HG03039 (cell line): ENCODE measurements around the gene SPPL3.
"Not testable (repeated sequence)": the region's sequence is repeated elsewhere in the genome, so short reads cannot be mapped to it uniquely, and the experiment has no call there.

Experiments used
- ATAC-seq: cut with Tn5 transposase; IDR thresholded peaks from one replicate; pipeline ENCODE4 v1.9.1; 2021; ENCODE audit warnings: mild to moderate bottlenecking, moderate library complexity; ENCODE audit not compliant: unreplicated experiment

The SPPL3 gene, protein sequence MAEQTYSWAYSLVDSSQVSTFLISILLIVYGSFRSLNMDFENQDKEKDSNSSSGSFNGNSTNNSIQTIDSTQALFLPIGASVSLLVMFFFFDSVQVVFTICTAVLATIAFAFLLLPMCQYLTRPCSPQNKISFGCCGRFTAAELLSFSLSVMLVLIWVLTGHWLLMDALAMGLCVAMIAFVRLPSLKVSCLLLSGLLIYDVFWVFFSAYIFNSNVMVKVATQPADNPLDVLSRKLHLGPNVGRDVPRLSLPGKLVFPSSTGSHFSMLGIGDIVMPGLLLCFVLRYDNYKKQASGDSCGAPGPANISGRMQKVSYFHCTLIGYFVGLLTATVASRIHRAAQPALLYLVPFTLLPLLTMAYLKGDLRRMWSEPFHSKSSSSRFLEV

DNA sequence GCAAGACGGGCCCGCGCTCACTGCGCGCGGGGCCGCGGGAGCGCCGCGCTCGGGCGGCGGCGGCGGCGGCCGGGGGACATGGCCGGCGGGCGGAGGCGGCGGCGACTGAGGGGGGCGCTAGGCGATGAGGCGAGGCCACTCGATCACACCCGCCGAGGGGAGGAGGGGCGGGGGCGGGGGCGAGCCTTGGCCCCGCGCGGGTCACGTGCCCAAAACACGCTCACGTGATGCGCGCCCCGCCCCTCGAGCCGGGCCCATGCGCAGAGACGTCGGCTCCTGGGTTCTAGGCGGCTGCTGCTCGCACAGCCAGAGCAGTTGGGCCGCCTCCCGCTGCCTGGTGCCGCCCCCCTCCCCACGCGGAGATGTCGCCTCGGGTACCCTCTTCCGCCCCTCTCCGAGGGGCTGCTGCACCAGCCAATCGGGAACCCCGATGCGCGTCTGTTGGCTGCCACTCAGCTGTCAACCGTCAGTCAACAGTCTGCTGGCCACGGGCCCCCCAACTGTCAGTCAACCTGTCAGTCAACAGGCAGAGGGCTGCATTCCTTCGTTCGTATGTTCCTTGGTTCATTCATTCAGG lies at the start of gene SPPL3:
SPPL3 (minus strand) TSS at position 162 of the 577 bp plus-strand sequence. CDS start 491 bp downstream, outside the sequence.
- ATAC-seq, result peak; percentile 63

DNA sequence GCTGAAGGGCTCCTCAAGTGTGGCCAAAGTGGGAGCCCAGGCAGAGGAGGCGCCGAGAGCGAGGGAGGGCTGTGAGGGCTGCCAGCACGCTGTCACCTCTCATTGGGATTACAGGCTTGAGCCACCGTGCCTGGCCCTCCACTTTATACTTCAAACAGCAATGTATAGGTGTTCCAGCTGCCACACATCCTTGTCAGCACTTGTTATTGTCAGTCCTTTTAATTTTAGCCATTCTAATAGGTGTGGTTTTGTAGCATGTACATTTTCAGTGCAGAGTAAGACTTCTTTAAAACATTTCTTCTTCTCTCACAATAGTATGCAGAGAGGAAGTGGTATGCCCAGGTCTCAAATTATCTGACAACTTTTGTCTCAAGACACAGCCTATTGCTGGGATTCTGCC lies 46.6 kb upstream of the SPPL3 start:
- no peak for ATAC-seq

DNA sequence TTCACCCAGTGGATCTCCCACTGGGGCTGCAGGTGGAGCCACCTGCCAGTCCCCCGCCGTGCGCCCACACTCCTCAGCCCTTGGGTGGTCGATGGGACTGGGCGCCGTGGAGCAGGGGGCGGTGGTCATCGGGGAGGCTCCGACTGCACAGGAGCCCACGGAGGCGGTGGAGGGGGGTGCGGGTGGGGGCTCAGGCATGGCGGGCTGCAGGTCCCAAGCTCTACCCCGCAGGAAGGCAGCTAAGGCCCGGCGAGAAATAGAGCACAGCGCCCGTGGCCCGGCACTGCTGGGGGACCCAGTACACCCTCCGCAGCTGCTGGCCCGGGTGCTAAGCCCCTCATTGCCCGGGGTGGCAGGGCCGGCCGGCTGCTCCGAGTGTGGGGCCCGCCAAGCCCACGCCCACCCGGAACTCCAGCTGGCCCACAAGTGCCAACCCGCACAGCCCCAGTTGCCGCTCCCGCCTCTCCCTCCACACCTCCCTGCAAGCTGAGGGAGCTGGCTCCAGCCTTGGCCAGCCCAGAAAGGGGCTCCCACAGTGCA lies 46.2 kb upstream of the SPPL3 start:
- not testable (repeated sequence) for ATAC-seq

DNA sequence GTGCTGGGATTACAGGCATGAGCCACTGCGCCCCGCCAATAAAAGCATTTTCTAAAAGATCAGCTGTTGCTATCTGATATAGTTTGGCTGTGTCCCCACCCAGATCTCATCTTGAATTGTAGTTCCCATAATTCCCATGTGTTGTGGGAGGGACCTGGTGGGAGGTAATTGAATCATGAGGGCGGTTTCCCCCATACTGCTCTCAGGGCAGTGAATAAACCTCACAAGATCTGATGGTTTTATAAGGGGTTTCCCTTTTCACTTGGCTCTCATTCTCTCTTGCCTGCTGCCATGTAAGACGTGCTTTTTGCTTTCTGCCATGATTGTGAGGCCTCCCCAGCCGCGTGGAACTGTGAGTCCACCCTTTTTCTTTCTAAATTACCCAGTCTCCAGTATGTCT lies 41.4 kb upstream of the SPPL3 start:
- not testable (repeated sequence) for ATAC-seq

DNA sequence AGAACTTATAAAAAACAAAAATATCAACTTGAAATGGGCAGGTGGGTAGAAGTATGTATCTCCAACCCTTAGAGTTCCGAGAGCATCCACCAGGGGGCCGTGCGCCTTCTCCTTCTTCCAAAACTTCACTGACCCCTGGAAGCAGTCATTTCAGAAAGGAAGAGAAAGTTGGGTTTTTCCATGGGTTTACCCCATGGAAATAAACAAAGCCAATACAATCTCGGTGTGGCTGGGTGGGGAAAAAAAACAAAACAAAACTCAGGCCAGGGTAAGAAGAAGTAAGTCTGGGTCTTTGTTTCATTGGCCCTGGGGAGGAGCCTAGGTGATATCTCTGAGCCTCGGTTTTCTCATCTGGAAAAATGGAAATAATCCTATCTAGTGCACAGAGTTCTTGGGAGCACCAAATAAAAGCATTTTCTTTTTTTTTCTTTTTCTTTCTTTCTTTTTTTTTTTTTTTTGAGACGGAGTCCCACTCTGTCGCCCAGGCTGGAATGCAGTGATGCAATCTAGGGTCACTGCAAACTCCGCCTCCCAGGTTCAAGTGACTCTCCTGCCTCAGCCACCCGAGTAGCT lies 40.6 kb upstream of the SPPL3 start:
- no peak for ATAC-seq

DNA sequence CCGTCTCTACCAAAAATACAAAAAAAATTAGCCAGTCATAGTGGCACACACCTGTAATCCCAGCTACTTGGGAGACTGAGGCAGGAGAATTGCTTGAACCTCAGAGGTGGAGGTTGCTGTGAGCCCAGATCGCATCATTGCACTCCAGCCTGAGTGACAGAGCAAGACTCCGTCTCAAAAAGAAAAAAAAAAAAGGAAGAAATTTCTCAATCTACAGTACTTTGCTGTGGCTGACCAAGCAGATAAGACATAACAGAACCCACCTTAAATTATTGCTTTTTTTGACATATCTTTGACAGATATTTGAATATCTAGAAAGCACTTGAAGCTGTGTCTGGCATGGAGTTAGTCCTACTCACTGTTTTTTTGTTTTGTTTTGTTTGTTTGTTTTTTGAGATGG lies 39.3 kb upstream of the SPPL3 start:
- no peak for ATAC-seq

DNA sequence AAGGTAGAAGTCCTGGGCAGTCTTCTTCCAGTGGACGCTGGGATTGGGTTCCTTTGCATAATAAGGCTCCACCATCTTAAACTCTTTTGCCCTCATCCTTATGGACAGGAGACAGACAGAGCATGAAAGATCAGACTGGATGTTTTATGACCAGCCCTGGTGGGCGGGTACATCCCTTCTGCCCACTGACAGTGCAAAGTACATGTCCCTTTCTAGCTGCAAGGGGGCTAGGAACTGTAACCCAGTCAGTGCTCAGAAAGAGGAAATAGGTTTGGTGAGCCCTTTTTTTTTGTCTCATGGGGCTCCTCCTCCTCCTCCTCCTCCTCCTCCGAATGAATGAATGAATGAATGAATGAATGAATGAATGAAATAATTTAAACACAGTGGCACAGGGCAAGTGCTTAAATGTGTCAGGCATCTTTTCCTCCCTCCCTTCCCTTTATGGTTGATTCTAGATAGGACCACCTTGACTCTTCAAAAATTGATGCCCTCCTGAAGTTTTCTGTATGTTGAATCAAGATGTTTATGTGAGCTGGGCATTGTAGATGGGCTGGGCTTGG lies 37.8 kb upstream of the SPPL3 start:
- no peak for ATAC-seq

DNA sequence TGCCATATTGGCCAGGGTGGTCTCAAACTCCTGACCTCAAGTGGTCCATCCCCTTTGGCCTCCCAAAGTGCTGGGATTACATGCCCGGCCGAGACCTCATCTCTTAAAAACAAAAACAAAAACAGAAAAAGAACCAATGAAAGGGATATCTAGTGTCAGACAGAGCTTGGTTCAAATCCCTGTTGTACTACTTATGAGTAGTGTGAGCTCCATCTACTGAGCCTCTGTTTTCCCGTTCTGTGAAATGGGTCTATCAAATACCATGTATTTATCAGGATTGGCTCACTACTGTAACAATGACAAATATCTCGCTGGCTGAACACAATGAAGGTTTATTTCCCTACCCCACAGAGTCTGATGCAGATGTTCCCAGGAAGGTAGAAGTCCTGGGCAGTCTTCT lies 37.3 kb upstream of the SPPL3 start:
- ATAC-seq, result no peak

DNA sequence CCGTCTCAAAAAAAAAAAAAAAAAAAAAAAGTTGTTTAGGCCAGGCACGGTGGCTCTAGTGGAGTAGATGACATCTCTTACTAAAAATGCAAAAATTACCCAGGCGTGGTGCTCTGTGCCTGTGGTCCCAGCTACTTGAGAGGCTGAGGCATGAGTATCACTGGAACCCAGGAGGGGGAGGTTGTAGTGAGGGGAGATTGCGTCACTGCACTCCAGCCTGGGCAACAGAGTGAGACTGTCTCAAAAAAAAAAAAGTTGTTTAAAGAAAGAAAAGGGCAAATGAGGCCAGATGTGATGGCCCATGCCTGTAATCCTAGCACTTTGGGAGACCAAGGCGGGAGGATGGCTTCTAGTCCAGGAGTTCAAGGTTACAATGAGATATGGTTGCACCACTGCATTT lies 36.6 kb upstream of the SPPL3 start:
- ATAC-seq, result no peak

DNA sequence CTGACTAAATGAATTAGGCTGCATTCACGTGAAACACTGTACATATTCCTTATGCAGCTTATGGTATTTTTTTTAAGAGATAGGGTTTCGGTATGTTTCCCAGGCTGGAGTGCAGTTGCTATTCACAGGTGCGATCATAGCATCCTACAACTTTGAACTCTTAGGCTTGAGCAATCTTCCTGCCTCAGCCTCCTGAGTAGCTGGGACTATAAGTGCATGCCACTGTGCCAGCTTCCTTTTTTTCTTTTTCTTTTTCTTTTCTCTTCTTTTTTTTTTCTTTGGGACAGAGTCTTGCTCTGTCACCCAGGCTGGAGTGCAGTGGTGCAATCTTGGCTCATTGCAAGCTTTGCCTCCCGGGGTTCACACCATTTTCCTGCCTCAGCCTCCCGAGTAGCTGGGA lies 35.8 kb upstream of the SPPL3 start:
- ATAC-seq, result no peak

DNA sequence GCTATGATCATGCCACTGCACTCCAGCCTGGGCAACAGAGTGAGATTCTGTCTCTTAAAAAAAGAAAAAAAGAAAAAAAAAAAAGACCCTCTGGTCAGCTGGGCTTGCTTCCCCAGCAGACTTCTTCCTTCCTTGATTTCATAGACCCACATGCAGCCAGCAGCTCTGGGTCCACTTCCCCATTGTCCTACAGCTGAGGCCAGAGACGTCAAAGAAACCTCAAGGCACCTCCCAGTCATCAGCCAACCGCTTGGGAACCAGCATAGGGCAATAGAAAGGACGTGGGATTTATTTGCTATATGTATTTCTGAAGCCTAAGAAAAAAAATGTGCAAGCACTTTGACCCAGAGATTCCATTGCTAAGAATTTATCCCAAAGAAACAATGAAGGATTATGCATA lies 35.4 kb upstream of the SPPL3 start:
- no peak for ATAC-seq

DNA sequence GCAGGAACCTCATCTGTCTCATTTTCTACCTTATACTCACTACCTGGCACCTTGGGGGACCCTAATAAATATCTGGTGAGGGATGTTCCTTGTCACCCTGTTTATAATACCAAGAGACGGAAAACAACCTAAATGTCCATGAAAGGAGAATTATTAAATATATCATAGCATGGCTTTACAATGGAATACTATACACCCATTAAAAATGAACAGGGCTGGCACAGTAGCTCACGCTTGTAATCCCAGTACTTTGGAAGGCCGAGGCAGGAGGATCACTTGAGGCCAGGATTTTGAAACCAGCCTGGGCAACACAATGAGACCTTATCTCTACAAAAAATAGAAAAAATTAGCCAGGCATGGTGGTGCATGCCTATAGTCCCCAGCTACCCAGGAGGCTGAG lies 34.3 kb upstream of the SPPL3 start:
- ATAC-seq, result no peak

DNA sequence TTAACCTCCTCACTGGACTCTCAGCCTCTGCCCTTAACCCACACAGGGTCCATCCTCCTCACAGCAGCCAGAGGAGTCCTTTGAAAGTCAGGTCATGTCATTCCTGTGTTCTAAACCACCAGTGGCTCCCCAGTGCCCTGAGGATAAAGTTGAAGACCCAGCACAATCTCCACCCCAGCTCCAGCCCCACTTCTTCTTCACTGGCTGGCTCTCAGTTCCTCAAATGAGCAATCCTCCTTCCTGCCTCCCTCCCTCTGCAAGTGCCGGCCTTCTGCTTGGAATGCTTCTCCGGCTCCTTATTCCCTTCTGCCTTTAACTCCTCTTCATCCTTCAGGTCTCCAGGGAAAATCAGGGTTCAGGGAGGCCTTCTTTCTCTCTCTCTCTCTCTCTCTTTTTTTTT lies 32.0 kb upstream of the SPPL3 start:
- no peak for ATAC-seq

DNA sequence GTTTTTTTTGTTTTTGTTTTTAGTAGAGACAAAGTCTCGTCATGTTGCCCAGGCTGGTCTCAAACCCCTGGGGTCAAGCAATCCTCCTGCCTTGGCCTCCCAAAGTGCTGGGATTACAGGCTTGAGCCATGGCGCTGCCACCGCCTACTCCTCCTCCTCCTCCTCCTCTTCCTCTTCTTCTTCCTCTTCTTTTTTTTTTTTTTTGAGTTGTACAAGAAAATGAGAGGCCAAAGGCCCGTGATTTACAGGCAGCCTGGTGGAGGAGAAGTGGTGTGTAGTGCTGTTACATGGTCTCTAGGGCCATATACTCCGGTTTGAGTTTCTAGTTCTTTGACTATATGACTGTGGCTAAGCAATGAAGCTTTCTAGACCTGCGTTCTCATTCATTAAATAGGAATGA lies 29.6 kb upstream of the SPPL3 start:
- no peak for ATAC-seq

DNA sequence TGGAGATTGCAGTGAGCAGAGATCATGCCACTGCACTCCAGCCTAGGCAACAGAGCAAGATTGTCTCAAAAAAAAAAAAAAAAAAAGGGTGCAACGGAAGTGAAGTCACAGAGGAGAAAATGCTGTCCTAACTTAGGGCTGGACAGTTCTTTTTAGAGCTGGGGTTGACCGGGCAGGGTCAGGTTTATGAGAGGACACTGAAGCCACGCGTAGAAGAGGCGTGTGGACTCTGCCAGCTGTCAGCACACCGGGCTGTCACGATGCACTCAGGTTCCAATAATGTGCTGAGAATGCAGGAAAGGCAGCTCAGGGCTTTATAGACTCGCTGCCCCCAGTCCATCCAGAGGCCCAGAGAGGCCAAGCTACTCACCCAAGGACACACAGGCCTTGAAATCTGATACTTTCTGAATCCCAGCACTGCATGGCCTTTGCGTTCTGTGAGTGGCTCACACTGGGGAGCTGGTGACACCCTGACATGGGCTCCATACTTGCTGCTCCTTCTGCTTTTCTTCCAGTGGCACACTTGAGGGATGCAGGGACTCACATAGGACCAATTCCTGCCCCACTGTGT lies 28.9 kb upstream of the SPPL3 start:
- no peak for ATAC-seq

DNA sequence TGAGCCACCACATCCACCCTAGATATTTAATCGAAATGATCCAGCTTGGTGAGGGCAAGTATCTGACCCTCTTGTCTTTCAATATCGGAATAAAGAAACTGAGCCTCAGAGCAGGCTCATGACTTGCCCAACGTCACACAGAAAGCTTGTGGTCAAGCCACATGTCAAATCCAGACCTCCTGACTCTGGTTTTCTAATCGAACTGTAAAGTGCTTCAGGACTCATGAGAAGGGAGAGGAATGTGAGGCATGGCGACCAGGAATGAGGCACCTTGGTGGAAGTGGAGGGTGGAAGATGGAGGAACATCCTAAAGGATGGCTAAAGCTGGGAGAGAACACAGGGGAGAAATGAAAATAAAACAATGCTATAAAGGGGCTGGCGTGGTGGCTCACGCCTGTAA lies 27.9 kb upstream of the SPPL3 start:
- no peak for ATAC-seq

DNA sequence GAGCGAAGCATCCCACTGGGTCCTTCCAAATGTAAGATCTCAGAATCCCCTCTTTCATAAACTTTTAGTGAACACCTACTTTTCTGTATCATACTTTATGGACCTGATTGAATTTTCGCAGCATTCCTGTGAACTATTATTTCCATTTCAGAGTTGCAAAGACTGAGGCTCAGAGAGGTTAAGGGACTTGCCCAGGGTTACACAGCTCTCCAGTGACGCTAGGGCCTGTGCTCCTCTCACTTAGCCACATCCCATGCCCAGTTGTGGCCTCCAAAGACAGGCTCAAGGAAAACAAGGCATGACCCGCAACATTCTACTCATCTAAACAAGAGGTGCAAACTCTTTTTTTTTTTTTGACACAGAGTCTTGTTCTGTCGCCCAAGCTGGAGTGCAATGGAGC lies 25.9 kb upstream of the SPPL3 start:
- no peak for ATAC-seq

DNA sequence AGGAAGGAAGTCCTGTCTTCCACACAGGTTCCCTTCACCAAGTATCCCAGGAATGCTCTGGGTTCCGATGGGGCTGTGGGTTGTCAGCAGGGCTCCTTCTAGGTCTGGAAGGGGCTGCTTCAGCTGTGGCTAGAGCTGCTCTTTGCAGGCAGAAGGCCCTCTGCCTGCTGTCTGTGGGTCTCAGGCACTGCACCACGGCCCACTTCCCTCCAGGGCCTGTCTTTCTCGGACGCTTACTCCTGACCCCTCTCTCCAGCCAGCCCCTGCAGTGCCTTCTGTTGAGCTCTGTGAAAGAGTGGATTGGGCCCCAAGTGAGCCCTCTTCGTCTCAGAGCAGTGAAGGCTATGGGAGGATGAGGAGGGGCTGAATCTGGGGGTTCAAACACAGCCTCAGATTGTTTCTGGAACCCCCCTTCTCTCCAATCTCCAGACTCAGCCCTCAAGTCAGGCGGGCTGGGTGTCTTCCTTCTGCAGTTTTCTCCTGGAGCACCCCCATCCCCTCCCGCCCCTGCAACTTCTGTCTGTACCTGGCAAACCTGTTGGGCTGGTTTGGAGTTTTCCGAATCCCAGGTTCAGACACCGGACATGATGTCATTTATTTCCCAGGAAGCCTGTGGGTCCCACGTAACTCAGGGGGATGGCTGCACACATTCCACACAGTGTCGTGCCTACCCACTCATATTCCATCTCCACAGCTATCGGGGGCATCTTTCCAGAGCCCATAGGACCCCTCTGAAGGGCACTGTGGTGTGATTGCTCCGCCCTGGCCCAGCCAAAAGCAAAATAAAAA lies 24.9 kb upstream of the SPPL3 start:
- no peak for ATAC-seq

DNA sequence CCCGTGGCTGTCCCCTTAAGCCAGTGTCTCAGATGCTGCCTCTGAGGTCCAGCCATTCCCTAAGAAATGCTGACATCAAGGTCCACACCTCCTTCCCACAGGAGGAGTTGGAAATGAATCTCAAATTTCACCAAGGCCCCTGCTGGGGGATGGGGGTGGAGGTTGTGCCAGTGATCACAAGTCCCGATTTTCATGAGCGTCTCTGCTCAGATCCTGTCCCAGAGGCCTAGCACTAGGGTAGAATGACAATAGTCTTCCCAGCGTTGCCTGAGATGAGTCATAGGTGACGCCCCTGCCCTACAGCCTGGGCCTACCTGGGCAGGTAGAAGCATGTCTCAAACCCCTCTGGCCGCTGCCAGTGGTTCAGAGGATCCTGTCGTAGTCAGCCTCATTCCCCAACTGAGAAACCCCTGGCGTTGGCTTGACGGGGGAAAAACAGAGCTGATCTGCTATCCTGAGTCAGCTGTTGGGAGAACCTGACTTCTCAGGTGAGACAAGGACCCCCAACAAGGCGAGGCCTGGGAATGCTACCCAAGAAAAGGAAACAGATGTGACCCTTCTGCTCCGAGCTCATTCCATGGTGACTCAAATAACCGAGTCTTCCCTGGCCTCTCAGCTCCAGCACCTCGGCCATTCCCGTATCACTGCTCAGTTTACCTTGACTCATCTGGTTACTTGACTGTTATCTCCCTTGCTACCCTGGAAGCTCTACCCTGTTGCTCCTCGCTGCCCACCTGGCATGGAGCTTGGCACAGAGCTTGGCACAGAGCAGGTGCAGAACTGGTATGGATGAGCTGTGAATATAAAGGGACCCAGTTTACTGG lies 21.8 kb upstream of the SPPL3 start:
- ATAC-seq, result no peak

DNA sequence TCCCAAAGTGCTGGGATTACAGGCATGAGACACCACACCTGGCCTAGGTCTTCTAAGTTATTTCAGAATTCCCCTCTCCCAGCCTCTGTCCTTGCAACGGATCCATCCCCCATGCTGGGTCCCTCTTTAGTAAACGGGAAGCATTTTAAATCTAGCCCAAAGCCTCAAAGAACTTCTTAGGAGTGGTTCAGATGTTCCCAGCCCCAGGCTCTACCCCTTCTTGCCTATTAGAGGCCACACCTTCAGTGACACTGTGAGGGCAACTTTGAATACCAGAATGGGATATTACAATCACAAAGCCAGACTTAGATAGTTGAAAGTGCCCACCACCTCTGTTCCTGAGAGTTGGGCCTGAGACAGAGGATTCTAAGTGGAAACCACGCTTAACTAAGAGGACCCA lies 18.1 kb upstream of the SPPL3 start:
- no peak for ATAC-seq
